T-helper 17 cell (primary cell): ENCODE data around the gene DOCK3. TPM values are rescaled to one million over a fixed set of nuclear protein-coding genes. Genes with fewer than 3 reads are reported as not detected.
"Not testable (repeated sequence)": the region's sequence is repeated elsewhere in the genome, so short reads cannot be mapped to it uniquely, and the experiment has no call there.

Experiments used
- ATAC-seq: fragments of 150-1000 bp; cut with Tn5 transposase; 2 replicates; pipeline ENCODE4 v1.10.0; 2021; ENCODE audit warnings: mild to moderate bottlenecking, moderate library complexity
- DNase-seq, 3 donors: peaks; one replicate each; pipeline versions ENCODE4 v3.0.0 to v3.0.0-alpha.2; 2020 to 2021
- H3K9me3 ChIP-seq: one replicate; pipeline ENCODE4 v1.7.0; 2013; ENCODE audit warnings: low read length, mild to moderate bottlenecking; ENCODE audit not compliant: control insufficient read depth, poor library complexity, severe bottlenecking
- H3K27ac Mint-ChIP-seq: one replicate; pipeline ENCODE4 v1.8.0; 2022; ENCODE audit warnings: mild to moderate bottlenecking, moderate library complexity, mixed read lengths
- H3K27me3 Mint-ChIP-seq: one replicate; pipeline ENCODE4 v1.8.0; 2022; ENCODE audit warnings: mixed read lengths
- H3K36me3 Mint-ChIP-seq: one replicate; pipeline ENCODE4 v1.8.0; 2022; ENCODE audit warnings: low read depth, mixed read lengths
- H3K4me1 Mint-ChIP-seq: one replicate; pipeline ENCODE4 v1.8.0; 2022; ENCODE audit warnings: mild to moderate bottlenecking, mixed read lengths
- H3K4me3 Mint-ChIP-seq: one replicate; pipeline ENCODE4 v1.8.0; 2022; ENCODE audit warnings: mild to moderate bottlenecking, moderate library complexity, mixed read lengths
- total RNA-seq, 4 donors: library from RNA in 2 of 4; stranded (reverse) in 2 of 4; gene quantifications; one replicate each; pipeline ENCODE4 v1.2.3 and lab custom pipeline; 2022 to 2026

DOCK3 gene
- total RNA-seq, 2 donors from 2014 or later, result 1.9 to 3.2 TPM

DNA sequence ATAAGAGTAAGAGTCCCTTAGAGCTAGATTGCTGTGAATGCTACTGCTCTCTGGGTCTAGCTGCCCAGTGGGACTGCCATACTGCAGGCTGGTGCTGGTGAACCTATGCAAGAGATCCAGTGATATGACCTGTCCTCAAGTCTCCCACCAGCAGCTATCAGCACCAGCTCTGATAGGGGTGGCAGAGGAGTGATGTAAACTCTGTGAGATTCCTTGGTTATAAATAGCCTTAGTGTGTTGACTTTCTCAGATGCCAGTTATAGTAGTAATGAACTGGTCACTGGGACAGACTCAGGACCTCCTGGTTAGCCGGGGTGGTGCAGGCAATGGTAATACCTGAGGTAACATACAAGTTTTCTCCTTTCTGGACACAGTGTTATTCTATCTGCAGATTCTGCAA is 515.5 kb downstream of the DOCK3 start:
- H3K9me3 ChIP-seq, result no peaks in the 10 kb centered on the region
- peaks cover 4% of the 10 kb centered on the region for H3K36me3 Mint-ChIP-seq
- H3K4me1 Mint-ChIP-seq, result peaks cover 4% of the 10 kb centered on the region
- no peak overlapping the region for H3K4me3 Mint-ChIP-seq
- no peak for ATAC-seq
- H3K27me3 Mint-ChIP-seq, result no peaks in the 10 kb centered on the region
- no peak for DNase-seq
- H3K27ac Mint-ChIP-seq, result no peak overlapping the region

DNA sequence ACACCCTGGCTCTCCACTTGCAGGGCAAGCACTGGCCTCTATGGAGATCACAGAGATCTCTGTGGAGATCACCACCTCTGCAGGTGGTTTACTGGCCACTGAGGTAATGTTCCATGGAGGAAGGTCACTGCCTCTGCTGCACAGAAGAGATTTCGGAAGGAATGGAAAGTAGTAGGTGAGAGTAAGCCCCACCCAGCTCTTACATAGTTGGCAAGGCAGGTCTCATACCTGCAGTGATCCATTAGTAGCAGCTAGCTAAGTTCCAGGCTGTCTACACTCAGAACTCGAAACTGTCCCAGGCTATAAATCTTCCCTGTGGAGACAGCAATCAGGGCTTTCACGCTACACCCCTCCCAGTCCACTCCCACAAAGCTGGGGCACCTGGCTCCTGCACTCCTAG is 516.1 kb downstream of the DOCK3 start:
- no peak for ATAC-seq
- H3K9me3 ChIP-seq, result no peaks in the 10 kb centered on the region
- peaks cover 4% of the 10 kb centered on the region for H3K36me3 Mint-ChIP-seq
- no peak for DNase-seq
- no peaks in the 10 kb centered on the region for H3K27me3 Mint-ChIP-seq
- no peak overlapping the region for H3K27ac Mint-ChIP-seq
- H3K4me3 Mint-ChIP-seq, result no peak overlapping the region
- peaks cover 4% of the 10 kb centered on the region for H3K4me1 Mint-ChIP-seq

DNA sequence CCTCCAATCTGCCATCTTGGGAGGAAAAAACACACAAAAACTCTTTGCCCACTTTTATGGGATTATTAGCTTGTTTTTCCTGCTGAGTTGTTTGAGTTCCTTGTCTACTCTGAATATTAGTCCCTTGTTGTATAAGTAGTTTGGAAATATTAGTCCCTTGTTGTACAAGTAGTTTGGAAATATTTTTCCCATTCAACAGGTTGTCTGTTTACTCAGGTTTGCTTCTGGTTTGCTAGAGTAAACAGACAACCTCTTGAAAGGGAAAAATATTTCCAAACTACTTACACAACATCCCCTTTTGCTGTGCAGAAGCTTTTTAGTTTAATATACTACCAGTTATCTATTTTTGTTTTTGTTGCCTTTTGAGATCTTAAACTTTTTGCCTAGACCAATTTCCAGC is 517.0 kb downstream of the DOCK3 start:
- H3K27me3 Mint-ChIP-seq, result no peaks in the 10 kb centered on the region
- H3K27ac Mint-ChIP-seq, result no peak overlapping the region
- peaks cover 4% of the 10 kb centered on the region for H3K4me1 Mint-ChIP-seq
- ATAC-seq (no peak), DNase-seq (no peak)
- H3K36me3 Mint-ChIP-seq, result peaks cover 2% of the 10 kb centered on the region
- H3K9me3 ChIP-seq, result no peaks in the 10 kb centered on the region
- H3K4me3 Mint-ChIP-seq, result no peak overlapping the region

DNA sequence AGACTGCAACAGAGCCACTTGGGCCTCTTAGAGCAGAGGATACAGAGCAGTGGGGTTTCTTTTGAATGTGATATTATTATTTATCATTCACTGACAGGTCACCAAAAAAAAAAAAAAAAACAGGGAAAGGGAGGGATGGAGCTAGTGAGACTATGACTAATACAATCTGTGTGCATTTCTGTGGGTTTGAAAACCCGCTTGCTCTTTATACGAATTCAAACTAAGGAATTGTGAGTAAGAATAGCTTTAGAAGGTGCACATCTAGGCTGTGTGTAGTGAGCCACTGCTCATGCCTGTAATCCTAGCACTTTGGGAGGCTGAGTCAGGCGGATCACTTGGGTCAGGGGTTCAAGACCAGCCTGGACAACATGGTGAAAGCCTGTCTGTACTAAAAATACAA is 523.8 kb downstream of the DOCK3 start:
- H3K9me3 ChIP-seq, result no peaks in the 10 kb centered on the region
- Mint-ChIP-seq H3K27ac (peak overlapping the region; percentile 6), H3K27me3 (no peaks in the 10 kb centered on the region), H3K4me3 (no peak overlapping the region), H3K36me3 (peaks cover 3% of the 10 kb centered on the region), H3K4me1 (peaks cover 3% of the 10 kb centered on the region)
- no peak for ATAC-seq
- DNase-seq, result no peak

DNA sequence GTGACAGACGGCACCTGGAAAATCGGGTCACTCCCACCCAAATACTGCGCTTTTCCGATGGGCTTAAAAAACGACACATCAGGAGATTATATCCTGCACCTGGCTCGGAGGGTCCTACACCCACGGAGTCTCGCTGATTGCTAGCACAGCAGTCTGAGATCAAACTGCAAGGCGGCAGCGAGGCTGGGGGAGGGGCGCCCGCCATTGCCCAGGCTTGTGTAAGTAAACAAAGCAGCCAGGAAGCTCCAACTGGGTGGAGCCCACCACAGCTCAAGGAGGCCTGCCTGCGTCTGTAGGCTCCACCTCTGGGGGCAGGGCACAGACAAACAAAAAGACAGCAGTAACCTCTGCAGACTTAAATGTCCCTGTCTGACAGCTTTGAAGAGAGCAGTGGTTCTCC is 524.6 kb downstream of the DOCK3 start:
- H3K36me3 Mint-ChIP-seq, result not testable (repeated sequence)

DNA sequence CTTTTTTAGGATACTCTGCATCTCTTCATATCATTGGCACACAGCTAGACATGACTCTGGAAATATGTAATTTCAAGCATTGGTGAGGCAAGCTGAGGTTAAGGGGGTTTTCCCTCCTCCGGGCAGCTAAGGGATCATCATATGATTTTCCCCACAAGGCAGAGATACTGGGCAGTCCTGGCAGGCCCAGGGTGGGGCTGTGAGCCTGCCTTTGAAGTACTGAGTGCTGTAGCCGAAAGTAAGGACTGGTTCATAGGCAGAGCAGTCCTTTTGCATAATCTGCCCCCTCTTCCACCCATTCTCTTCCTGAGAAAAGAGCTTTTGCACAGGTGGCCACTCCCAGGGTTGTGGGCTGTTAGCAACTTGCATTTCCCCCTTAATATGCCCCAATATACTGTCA is 541.6 kb downstream of the DOCK3 start:
- Mint-ChIP-seq H3K4me3 (no peak overlapping the region), H3K4me1 (no peaks in the 10 kb centered on the region), H3K36me3 (peaks cover 2% of the 10 kb centered on the region), H3K27me3 (no peaks in the 10 kb centered on the region), H3K27ac (no peak overlapping the region)
- H3K9me3 ChIP-seq, result no peaks in the 10 kb centered on the region
- ATAC-seq (no peak), DNase-seq (no peak)

More for the DNA sequence above, 524.6 kb downstream of the DOCK3 start:
- not testable (repeated sequence) for H3K27me3 Mint-ChIP-seq, H3K9me3 ChIP-seq, H3K27ac Mint-ChIP-seq, H3K4me1 Mint-ChIP-seq, ATAC-seq, DNase-seq, H3K4me3 Mint-ChIP-seq

DNA sequence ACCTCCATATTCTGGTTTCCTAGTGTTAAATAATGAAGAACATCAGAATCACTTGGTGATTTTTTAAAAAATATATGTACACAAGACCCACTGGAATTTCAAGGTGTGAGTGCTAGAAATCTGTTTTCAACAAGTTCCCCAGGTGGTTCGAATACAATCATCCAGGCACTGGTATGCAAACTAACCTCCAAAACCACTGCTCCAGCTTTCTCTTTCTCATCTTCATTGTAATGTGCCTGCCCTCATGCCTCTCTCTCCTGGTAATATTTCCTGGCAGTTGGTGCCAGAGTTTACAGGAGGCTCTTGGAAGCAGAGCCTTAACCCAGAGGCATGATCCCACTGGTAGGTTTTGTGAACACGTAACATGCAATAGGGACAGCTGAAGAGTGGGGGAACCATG is 547.2 kb downstream of the DOCK3 start:
- no peaks in the 10 kb centered on the region for H3K9me3 ChIP-seq
- ATAC-seq (no peak), DNase-seq (no peak)
- H3K36me3 Mint-ChIP-seq, result no peaks in the 10 kb centered on the region
- H3K4me3 Mint-ChIP-seq, result no peak overlapping the region
- H3K4me1 Mint-ChIP-seq, result peaks cover 2% of the 10 kb centered on the region
- no peak overlapping the region for H3K27ac Mint-ChIP-seq
- no peaks in the 10 kb centered on the region for H3K27me3 Mint-ChIP-seq

DNA sequence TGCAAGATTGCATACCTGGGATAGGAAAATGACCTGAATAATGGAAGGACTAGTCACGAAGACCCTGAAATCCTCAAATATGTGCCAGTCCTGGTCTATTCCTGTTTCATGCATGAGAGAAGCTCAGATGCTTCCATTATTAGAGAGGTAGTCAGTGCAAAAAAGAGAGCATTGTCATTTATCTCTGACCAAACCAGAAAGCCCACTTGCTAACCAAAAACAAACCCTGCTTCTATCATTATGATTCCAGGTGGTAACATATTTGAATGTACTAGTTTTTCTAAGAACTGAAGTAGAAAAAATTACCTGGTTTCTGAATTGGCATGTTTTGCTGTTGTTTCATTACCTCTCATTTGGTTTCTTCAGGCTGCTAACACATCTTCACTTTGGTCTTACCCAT is 549.6 kb downstream of the DOCK3 start:
- DNase-seq (no peak), ATAC-seq (no peak)
- no peaks in the 10 kb centered on the region for H3K27me3 Mint-ChIP-seq
- H3K36me3 Mint-ChIP-seq, result no peaks in the 10 kb centered on the region
- no peak overlapping the region for H3K4me3 Mint-ChIP-seq
- H3K9me3 ChIP-seq, result no peaks in the 10 kb centered on the region
- peaks cover 2% of the 10 kb centered on the region for H3K4me1 Mint-ChIP-seq
- H3K27ac Mint-ChIP-seq, result no peak overlapping the region

DNA sequence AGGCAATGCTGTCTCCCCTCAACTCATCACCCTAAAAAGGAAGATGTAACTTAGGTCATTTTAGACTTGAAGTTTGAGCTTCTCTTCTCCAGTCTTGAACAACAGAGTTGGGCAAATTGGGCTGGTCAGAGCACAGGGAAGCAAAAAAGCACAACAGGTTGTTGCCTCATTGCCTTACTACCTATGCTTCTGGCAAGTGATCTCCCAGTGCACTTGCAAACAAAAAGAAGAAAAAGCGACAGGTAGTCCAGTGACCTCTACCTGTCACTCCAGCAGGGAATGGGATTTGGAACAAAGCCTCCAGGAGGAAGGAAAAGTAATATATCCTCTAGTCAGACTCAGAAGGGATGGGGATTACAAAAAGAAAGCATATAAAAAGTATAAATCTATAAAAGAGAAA is 550.1 kb downstream of the DOCK3 start:
- no peaks in the 10 kb centered on the region for H3K36me3 Mint-ChIP-seq
- ATAC-seq, result no peak
- no peaks in the 10 kb centered on the region for H3K9me3 ChIP-seq
- no peaks in the 10 kb centered on the region for H3K27me3 Mint-ChIP-seq
- H3K27ac Mint-ChIP-seq, result no peak overlapping the region
- H3K4me3 Mint-ChIP-seq, result no peak overlapping the region
- DNase-seq, result no peak
- H3K4me1 Mint-ChIP-seq, result peaks cover 2% of the 10 kb centered on the region

DNA sequence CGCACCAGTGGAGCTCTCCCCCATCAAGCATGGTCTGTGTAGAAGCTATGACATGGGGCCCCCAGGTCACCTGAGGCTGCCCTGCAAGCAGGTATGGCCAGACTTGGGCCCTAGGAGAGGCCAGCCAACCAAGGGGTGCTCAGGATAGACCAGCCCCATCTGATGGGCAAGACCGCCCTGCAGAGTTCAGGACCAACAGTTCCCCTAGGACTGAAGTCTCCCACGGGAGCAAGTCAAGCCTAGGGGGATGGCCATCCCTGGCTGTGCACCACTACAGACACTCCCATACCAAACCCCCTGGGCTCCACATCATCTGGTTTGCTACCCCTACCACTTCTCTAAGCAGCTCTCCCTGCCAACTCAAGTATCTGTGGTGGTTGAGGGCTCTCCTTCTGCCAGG is 568.2 kb downstream of the DOCK3 start:
- Mint-ChIP-seq H3K4me3 (no peak overlapping the region), H3K4me1 (no peaks in the 10 kb centered on the region), H3K27me3 (no peaks in the 10 kb centered on the region), H3K27ac (no peak overlapping the region), H3K36me3 (peaks cover 3% of the 10 kb centered on the region)
- H3K9me3 ChIP-seq, result no peaks in the 10 kb centered on the region
- DNase-seq, result no peak
- ATAC-seq, result no peak

DNA sequence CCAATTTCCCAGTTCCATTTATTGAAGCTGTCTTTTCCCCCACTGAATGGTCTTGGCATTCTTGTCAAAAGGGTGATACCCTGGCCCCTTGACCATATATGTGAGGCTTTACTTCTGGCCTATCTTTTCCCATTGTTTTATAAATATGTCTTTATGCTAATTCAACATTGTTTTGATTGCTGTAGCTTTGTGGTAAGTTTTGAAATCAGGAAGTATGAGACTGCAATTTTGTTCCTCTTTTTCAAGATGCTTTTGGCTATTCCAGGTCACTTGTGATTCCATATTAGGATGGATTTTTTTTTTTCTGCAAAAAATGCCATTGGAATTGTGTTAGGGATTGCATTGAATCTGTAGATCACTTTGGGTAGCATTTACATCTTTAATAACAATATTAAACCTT is 569.2 kb downstream of the DOCK3 start:
- Mint-ChIP-seq H3K27me3 (no peaks in the 10 kb centered on the region), H3K36me3 (peaks cover 3% of the 10 kb centered on the region), H3K4me3 (no peak overlapping the region), H3K27ac (no peak overlapping the region), H3K4me1 (no peaks in the 10 kb centered on the region)
- no peaks in the 10 kb centered on the region for H3K9me3 ChIP-seq
- no peak for DNase-seq
- ATAC-seq, result no peak

DNA sequence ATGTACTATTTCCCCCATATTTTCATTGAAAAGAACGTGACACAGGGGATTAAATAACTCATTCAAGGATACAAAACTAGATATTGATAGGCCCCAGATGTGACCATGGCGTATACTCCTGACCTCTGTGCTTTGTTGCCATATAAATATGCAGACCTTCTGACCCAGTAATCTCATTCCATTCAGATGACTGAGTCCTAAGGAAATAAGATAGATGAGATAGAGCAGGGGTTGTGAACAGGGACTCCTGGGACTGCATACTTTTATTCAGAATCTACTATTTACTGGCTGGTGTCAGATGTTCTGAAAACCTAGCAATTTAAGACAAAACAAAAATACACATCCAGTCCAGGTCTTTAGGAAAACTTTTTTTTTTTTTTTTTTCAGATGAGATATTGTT is 571.1 kb downstream of the DOCK3 start:
- Mint-ChIP-seq H3K27me3 (no peaks in the 10 kb centered on the region), H3K4me3 (no peak overlapping the region), H3K27ac (no peak overlapping the region), H3K4me1 (no peaks in the 10 kb centered on the region), H3K36me3 (peaks cover 3% of the 10 kb centered on the region)
- ATAC-seq, result no peak
- DNase-seq, result no peak
- no peaks in the 10 kb centered on the region for H3K9me3 ChIP-seq

DNA sequence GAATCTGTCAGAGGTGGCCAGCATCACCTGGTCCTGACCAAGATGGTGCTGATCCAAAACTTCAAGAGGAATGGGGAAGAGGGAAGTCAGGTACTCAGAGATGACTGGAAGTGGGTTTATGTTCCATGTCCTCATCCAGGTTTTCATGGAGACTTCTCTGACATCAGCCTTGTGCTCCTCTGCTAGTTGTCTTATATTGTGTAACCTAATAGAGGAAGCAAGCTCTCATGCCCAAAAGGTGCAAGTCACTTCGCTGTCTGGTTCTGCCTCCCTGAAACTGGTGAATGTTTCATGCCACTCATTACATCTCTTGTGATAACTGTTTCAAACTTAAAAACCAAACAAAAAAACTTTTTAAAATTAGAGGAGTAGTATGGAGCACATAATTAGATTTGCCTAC is 583.1 kb downstream of the DOCK3 start:
- Mint-ChIP-seq H3K27me3 (no peaks in the 10 kb centered on the region), H3K4me1 (no peaks in the 10 kb centered on the region), H3K27ac (no peak overlapping the region), H3K4me3 (no peak overlapping the region), H3K36me3 (peaks cover 4% of the 10 kb centered on the region)
- DNase-seq, result no peak
- H3K9me3 ChIP-seq, result no peaks in the 10 kb centered on the region
- no peak for ATAC-seq

DNA sequence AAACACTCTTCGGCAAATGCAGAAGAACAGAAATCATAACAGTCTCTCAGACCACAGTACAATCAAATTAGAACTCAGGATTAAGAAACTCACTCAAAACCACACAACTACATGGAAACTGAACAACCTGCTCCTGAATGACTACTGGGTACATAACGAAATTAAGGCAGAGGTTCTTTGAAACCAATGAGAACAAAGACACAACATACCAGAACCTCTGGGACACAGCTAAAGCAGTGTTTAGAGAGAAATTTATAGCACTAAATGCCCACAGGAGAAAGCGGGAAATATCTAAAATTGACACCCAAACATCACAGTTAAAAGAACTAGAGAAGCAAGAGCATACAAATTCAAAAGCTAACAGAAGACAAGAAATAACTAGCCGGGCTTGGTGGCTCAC is 589.4 kb downstream of the DOCK3 start:
- DNase-seq, H3K36me3 Mint-ChIP-seq, H3K9me3 ChIP-seq, H3K27ac Mint-ChIP-seq, H3K27me3 Mint-ChIP-seq, ATAC-seq, H3K4me3 Mint-ChIP-seq, H3K4me1 Mint-ChIP-seq: not testable (repeated sequence)

DNA sequence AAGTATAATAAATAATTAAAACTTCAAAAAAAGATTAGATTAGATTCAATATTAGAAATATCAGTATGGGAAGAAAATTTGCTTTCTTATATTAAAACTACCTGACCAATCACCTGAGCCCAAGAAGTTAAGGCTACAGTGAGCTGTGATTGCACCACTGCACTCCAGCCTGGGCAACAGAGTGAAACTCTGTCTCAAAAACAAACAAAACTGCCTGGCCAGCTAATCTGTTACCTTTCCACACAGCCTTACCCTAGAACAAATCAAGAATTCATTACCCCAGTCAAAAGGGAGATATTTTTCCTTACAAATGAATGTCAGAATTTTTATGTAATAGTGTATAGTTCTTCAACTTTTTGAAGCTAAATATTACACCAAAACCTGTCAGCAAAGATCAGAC is 593.4 kb downstream of the DOCK3 start:
- Mint-ChIP-seq H3K36me3 (no peaks in the 10 kb centered on the region), H3K27ac (no peak overlapping the region), H3K4me3 (no peak overlapping the region), H3K27me3 (no peaks in the 10 kb centered on the region), H3K4me1 (peaks cover 10% of the 10 kb centered on the region)
- ATAC-seq (no peak), DNase-seq (no peak)
- no peaks in the 10 kb centered on the region for H3K9me3 ChIP-seq
